GM19328 (cell line): ENCODE measurements around the gene SMYD4.
"Not testable (repeated sequence)": the region's sequence is repeated elsewhere in the genome, so short reads cannot be mapped to it uniquely, and the experiment has no call there.

Experiments
- ATAC-seq: cut with Tn5 transposase; IDR thresholded peaks from one replicate; pipeline ENCODE4 v1.9.1; 2021; ENCODE audit warnings: mild to moderate bottlenecking, moderate library complexity; ENCODE audit not compliant: unreplicated experiment

SMYD4 gene

GRCh38 chr17:1829216-1829591, 498 bp downstream of the SMYD4 start:
- ATAC-seq: no peak

- no peak for ATAC-seq
These were observed 9.0 kb downstream of the SMYD4 start for GRCh38 chr17:1820528-1821252.

- ATAC-seq: no peak
These were observed 16.6 kb downstream of the SMYD4 start for GRCh38 chr17:1813088-1813487.

GRCh38 chr17:1810450-1811103, 19.1 kb downstream of the SMYD4 start:
- no peak for ATAC-seq

GRCh38 chr17:1809815-1810214, 19.9 kb downstream of the SMYD4 start:
- not testable (repeated sequence) for ATAC-seq

- ATAC-seq: no peak
These were observed 21.1 kb downstream of the SMYD4 start for GRCh38 chr17:1808644-1809043.

GRCh38 chr17:1807890-1808289, 21.8 kb downstream of the SMYD4 start:
- no peak for ATAC-seq

GRCh38 chr17:1803280-1803679, 26.4 kb downstream of the SMYD4 start:
- no peak for ATAC-seq

GRCh38 chr17:1802429-1802828, 27.3 kb downstream of the SMYD4 start:
- ATAC-seq: no peak

GRCh38 chr17:1800712-1801111, 29.0 kb downstream of the SMYD4 start:
- ATAC-seq: no peak

GRCh38 chr17:1800240-1800639, 29.5 kb downstream of the SMYD4 start:
- no peak for ATAC-seq

GRCh38 chr17:1797846-1798245, 31.9 kb downstream of the SMYD4 start:
- not testable (repeated sequence) for ATAC-seq

GRCh38 chr17:1797323-1797722, 32.4 kb downstream of the SMYD4 start:
- no peak for ATAC-seq

- no peak for ATAC-seq
These were observed 32.9 kb downstream of the SMYD4 start for GRCh38 chr17:1796800-1797199.

GRCh38 chr17:1793447-1793806, 36.3 kb downstream of the SMYD4 start:
- ATAC-seq: no peak

- no peak for ATAC-seq
These were observed 36.9 kb downstream of the SMYD4 start for GRCh38 chr17:1792495-1793446.

- no peak for ATAC-seq
These were observed 39.8 kb downstream of the SMYD4 start for GRCh38 chr17:1789936-1790335.

GRCh38 chr17:1787301-1787902, 42.3 kb downstream of the SMYD4 start:
- no peak for ATAC-seq

GRCh38 chr17:1786708-1787107, 43.0 kb downstream of the SMYD4 start:
- no peak for ATAC-seq

GRCh38 chr17:1785930-1786329, 43.8 kb downstream of the SMYD4 start:
- no peak for ATAC-seq
